ENCODE data around the gene CLASRP. TPM values are rescaled to one million over a fixed set of nuclear protein-coding genes. Genes with fewer than 3 reads are reported as not detected.

Gene CLASRP
- total and polyA plus RNA-seq, 9 of the 15 experiments (the other 6 are each of a cell fraction or from before 2014, with no cell fraction given), result 0.94 to 86.3 (median 44.0) TPM

- peak; percentile 67; the same call in 1 of the 2 replicates for TF ChIP-seq THRB (CRISPR knock-in tag; conservative IDR thresholded peaks at IDR 0.05)
- TF ChIP-seq SIN3B (IDR thresholded peaks at IDR 0.05; ENCODE audit: low read depth), result peak; percentile 82; the same call in 1 of the 2 replicates
- no peak for TF ChIP-seq TBL1XR1 (IDR thresholded peaks at IDR 0.05; ENCODE audit: low read length in 2 of 2)
- TF ChIP-seq HNRNPK (IDR thresholded peaks at IDR 0.05; ENCODE audit: low read depth, low read length, poor library complexity, severe bottlenecking), result no peak
Observed at GRCh38 chr19:45038931-45039893, at the start of gene CLASRP (continued).

- in situ Hi-C loops (cut with MboI) (no loop called here), intact Hi-C loops (cut with micrococcal nuclease) (no loop called here)
- Histone ChIP-seq H3K36me3 (ENCODE audit: control insufficient read depth, insufficient read depth, low read length) (peaks cover 74% of the 10 kb centered on the region; the same call in 2 of the 3 replicates), H3K27ac (ENCODE audit: extremely low read depth, low read depth, low read length) (no peak overlapping the region), H2AFZ (ENCODE audit: low read depth, low read length) (no peak overlapping the region), H3K4me3 (no peak overlapping the region), H3K79me2 (ENCODE audit: control insufficient read depth, insufficient read depth, low read length) (no peaks in the 10 kb centered on the region), H3K4me1 (replicated peaks in 1 of 2; ENCODE audit: control insufficient read depth in 2 of 2, insufficient read depth in 2 of 2, low read length in 2 of 2) (peaks cover 0 to 21% of the 10 kb centered on the region in 2 experiments; a peak in 2 of 5 replicates), H4K20me1 (replicated peaks; ENCODE audit: control insufficient read depth, insufficient read depth, low read length) (no peaks in the 10 kb centered on the region; the same call in 1 of the 2 replicates), H3K9me3 (replicated peaks; ENCODE audit: control insufficient read depth, insufficient read depth, low read depth, low read length) (no peaks in the 10 kb centered on the region), H3K9ac (ENCODE audit: insufficient read depth in 1 of 2, low read depth in 2 of 2, low read length in 2 of 2) (no peak overlapping the region), H3K27me3 (ENCODE audit: control insufficient read depth in 2 of 2, insufficient read depth in 2 of 2, low read length in 2 of 2) (no peaks in the 10 kb centered on the region), H3K9me1 (ENCODE audit: control insufficient read depth, insufficient read depth, low read length) (no peaks in the 10 kb centered on the region), H3K4me2 (ENCODE audit: insufficient read depth, low read length) (no peak overlapping the region)
- ChIA-PET POLR2A (interaction anchor here (1.4 kb wide), 1 partner anchor 32 kb away, joined by 3 read pairs; no protein-coding TSS in a partner anchor), CTCF (ENCODE audit: low intra/inter-chr PET ratio) (interaction anchor here (0.6 kb wide), 1 partner anchor 190 kb away, joined by 4 read pairs; no protein-coding TSS in a partner anchor)
- no peak for TF ChIP-seq ZNF780A (CRISPR knock-in tag; IDR thresholded peaks at IDR 0.05)
- no peak for TF ChIP-seq RBM17 (IDR thresholded peaks at IDR 0.05; ENCODE audit: borderline replicate concordance, low read depth, low read length)
- TF ChIP-seq ILF3 (IDR thresholded peaks at IDR 0.05; ENCODE audit: borderline replicate concordance), result no peak
- no peak for FAIRE-seq
- BruUV-seq (replicated peaks), result no TSS peak
- ATAC-seq, result no peak
- DNase-seq (ENCODE audit: extremely low read depth in 1 of 4, low spot score in 3 of 4), result no peak
- WGBS (ENCODE audit: insufficient coverage, low coverage, missing lambda C conversion rate), result 93% methylated on average over 14 of the region's 14 CpGs
Observed at GRCh38 chr19:44990459-44990858, 48.4 kb upstream of the CLASRP start.
